GM12878 (cell line): Measurements from ENCODE around the gene NDRG4. TPM values are rescaled to one million over a fixed set of nuclear protein-coding genes. Genes with fewer than 3 reads are reported as not detected.

ENCODE experiments used
- ATAC-seq: fragments of 200-7000 bp; cut with Tn5 transposase; 3 replicates; pipeline ENCODE4 v1.9.1; 2020; ENCODE audit warnings: mild to moderate bottlenecking, moderate library complexity
- BruUV-seq: library from RNA; stranded (reverse); fragments of 400-500 nt; replicated peaks from 2 replicates; lab custom pipeline; 2021; lab: Mats Ljungman, UMichigan
- CTCF ChIA-PET: fragments of 300-600 bp; sonication (Branson Sonifier 250); formaldehyde crosslinking; extraction: SDS; loops from one replicate; lab custom pipeline; 2021; ENCODE audit warnings: inconsistent platforms; lab: Yijun Ruan, JAX
- POLR2A ChIA-PET: fragments of 350-600 bp; formaldehyde crosslinking; extraction: SDS; loops from one replicate; lab custom pipeline; 2021; ENCODE audit warnings: inconsistent platforms; lab: Charles Lee
- RAD21 ChIA-PET: fragments of 300-600 bp; sonication (Branson Sonifier 250); formaldehyde crosslinking; loops from one replicate; lab custom pipeline; 2023; ENCODE audit warnings: antibody characterized with exemption; ENCODE audit not compliant: unreplicated experiment; lab: Charles Lee
- SMC1A ChIA-PET: fragments of 300-600 bp; sonication (Branson Sonifier 250); formaldehyde crosslinking; loops from one replicate; lab custom pipeline; 2023; ENCODE audit not compliant: unreplicated experiment, uncharacterized antibody; lab: Charles Lee
- DNase-seq: peaks from one replicate; pipeline ENCODE4 v3.0.0-alpha.2; 2011; ENCODE audit warnings: low read depth, low spot score
- FAIRE-seq: peaks from 3 replicates; lab custom pipeline; 2011; peaks lifted over from hg19 to GRCh38; lab: Jason Lieb, UNC
- H2AFZ ChIP-seq: 2 replicates; pipeline ENCODE4 v1.6.0; 2011; ENCODE audit warnings: low read depth, low read length, control low read depth; ENCODE audit not compliant: control insufficient read depth
- H3K27ac ChIP-seq: 2 replicates; pipeline ENCODE4 v1.5.1; 2011; ENCODE audit warnings: control low read depth; ENCODE audit not compliant: control insufficient read depth, insufficient read depth
- H3K27me3 ChIP-seq, 2 experiments: replicated peaks in 1 of 2; 2 replicates each; pipeline versions ENCODE4 v1.6.0 to v1.6.1; 2011; ENCODE audit warnings: low read length in 1 of 2; ENCODE audit not compliant: control insufficient read depth in 2 of 2, insufficient read depth in 2 of 2
- H3K36me3 ChIP-seq, 2 experiments: 2 replicates each; pipeline ENCODE4 v1.5.1; 2011; ENCODE audit warnings: low read length in 1 of 2; ENCODE audit not compliant: control insufficient read depth in 2 of 2, insufficient read depth in 2 of 2
- H3K4me1 ChIP-seq: 2 replicates; pipeline ENCODE4 v1.6.1; 2011; ENCODE audit warnings: mild to moderate bottlenecking, low read length, moderate library complexity, mixed read lengths; ENCODE audit not compliant: control insufficient read depth, insufficient read depth
- H3K4me2 ChIP-seq: 2 replicates; pipeline ENCODE4 v1.6.0; 2011; ENCODE audit warnings: control low read depth; ENCODE audit not compliant: control insufficient read depth, insufficient read depth
- H3K4me3 ChIP-seq: fragments of 200-600 bp; sonication (generic); 2 replicates; pipeline ENCODE4 v1.5.1; 2016
- H3K79me2 ChIP-seq: 2 replicates; pipeline ENCODE4 v1.6.0; 2011; ENCODE audit warnings: low read length; ENCODE audit not compliant: control insufficient read depth, insufficient read depth
- H3K9ac ChIP-seq: 2 replicates; pipeline ENCODE4 v1.8.0; 2011; ENCODE audit warnings: low read length, control low read depth, mixed read lengths; ENCODE audit not compliant: control insufficient read depth, insufficient read depth
- H3K9me3 ChIP-seq: replicated peaks from 3 replicates; pipeline ENCODE4 v1.5.1; 2011; ENCODE audit warnings: mild to moderate bottlenecking, low read length; ENCODE audit not compliant: control insufficient read depth, insufficient read depth
- H4K20me1 ChIP-seq: 2 replicates; pipeline ENCODE4 v1.6.0; 2011; ENCODE audit not compliant: control insufficient read depth, insufficient read depth
- FOS ChIP-seq: IDR thresholded peaks from 3 replicates; pipeline ENCODE4 v1.6.1; 2011; ENCODE audit warnings: borderline replicate concordance; ENCODE audit not compliant: insufficient read length; ENCODE audit errors: extremely low read depth
- IRF4 ChIP-seq: IDR thresholded peaks from 2 replicates; pipeline ENCODE4 v1.6.1; 2011; ENCODE audit warnings: low read depth, low read length
- JUND ChIP-seq: IDR thresholded peaks from 2 replicates; pipeline ENCODE4 v1.6.1; 2012; ENCODE audit warnings: low read depth, mild to moderate bottlenecking, low read length, improper control_type of control experiment, moderate library complexity
- KAT2A ChIP-seq: conservative IDR thresholded peaks from 2 replicates; pipeline ENCODE4 v1.6.1; 2011; ENCODE audit warnings: low read depth, low read length; ENCODE audit not compliant: control insufficient read depth
- KDM1A ChIP-seq: fragments of 200-600 bp; sonication (generic); IDR thresholded peaks from 2 replicates; pipeline ENCODE4 v1.6.1; 2016; ENCODE audit warnings: borderline replicate concordance
- NFYA ChIP-seq: IDR thresholded peaks from 2 replicates; pipeline ENCODE4 v1.6.1; 2011; ENCODE audit warnings: low read depth, mild to moderate bottlenecking, low read length, improper control_type of control experiment, borderline replicate concordance
- NR2C1 ChIP-seq: fragments of 450-650 bp; IDR thresholded peaks from 2 replicates; pipeline ENCODE4 v1.6.1; 2017; ENCODE audit warnings: antibody characterized with exemption, mild to moderate bottlenecking, moderate library complexity
- NR2C2 ChIP-seq: IDR thresholded peaks from 2 replicates; pipeline ENCODE4 v1.6.1; 2011; ENCODE audit warnings: borderline replicate concordance, low read depth; ENCODE audit not compliant: control insufficient read depth, insufficient read length
- PAX5 ChIP-seq: IDR thresholded peaks from 2 replicates; pipeline ENCODE4 v1.6.1; 2011; ENCODE audit warnings: low read depth, low read length, borderline replicate concordance
- POLR2A ChIP-seq: IDR thresholded peaks from 2 replicates; pipeline ENCODE4 v1.6.1; 2011; ENCODE audit warnings: low read depth, mild to moderate bottlenecking, low read length
- POLR2AphosphoS5 ChIP-seq: IDR thresholded peaks from 2 replicates; pipeline ENCODE4 v1.6.1; 2011; ENCODE audit warnings: mild to moderate bottlenecking, low read length, inconsistent platforms
- SIX5 ChIP-seq: IDR thresholded peaks from 2 replicates; pipeline ENCODE4 v1.6.1; 2011; ENCODE audit warnings: mild to moderate bottlenecking, low read depth, low read length, moderate library complexity; ENCODE audit not compliant: severe bottlenecking
- SMAD1 ChIP-seq: fragments of 450-650 bp; IDR thresholded peaks from 2 replicates; pipeline ENCODE4 v1.6.1; 2018; ENCODE audit warnings: mild to moderate bottlenecking, low read depth; ENCODE audit not compliant: partially characterized antibody
- ZNF24 ChIP-seq: fragments of 450-650 bp; IDR thresholded peaks from 2 replicates; pipeline ENCODE4 v1.6.1; 2017; ENCODE audit warnings: antibody characterized with exemption, mild to moderate bottlenecking
- ZNF274 ChIP-seq: IDR thresholded peaks from one replicate; pipeline ENCODE4 v1.8.0; 2011; ENCODE audit not compliant: insufficient read length, insufficient read depth
- ZZZ3 ChIP-seq: IDR thresholded peaks from 2 replicates; pipeline ENCODE4 v1.6.1; 2011; ENCODE audit warnings: low read depth; ENCODE audit not compliant: control insufficient read depth, insufficient read length
- WGBS: methylation state at CpG from one replicate; pipeline ENCODE4 v1.1.6; 2016; ENCODE audit warnings: low lambda C conversion rate; ENCODE audit not compliant: insufficient replicate concordance, insufficient coverage; ENCODE audit errors: missing lambda C conversion rate; 5-methylcytosine and 5-hydroxymethylcytosine counted together
- in situ Hi-C: fragments of 300-500 bp; cut with MboI; formaldehyde crosslinking; loops from 9 replicates; pipeline ENCODE4 v1.14.3; 2018; ENCODE audit warnings: mixed read lengths
- intact Hi-C: fragments of 100-400 bp; cut with micrococcal nuclease; formaldehyde crosslinking; loops from one replicate; pipeline ENCODE4 v1.14.2; 2022; ENCODE audit not compliant: unreplicated experiment
- polyA plus RNA-seq, 11 experiments: library from polyadenylated mRNA; depleted of rRNA in 4 of 11; unstranded in 6 of 11; stranded (reverse) in 5 of 11; fragments of >200 nt; fragmentation: Nextera tagmentation in 4 of 11; fragmentation: Illumina TruSeq in 1 of 11; extraction: Ambion mirVana in 4 of 11; extraction: Trizol in 1 of 11; gene quantifications; 1 replicate in 1 of 11; 2 replicates in 10 of 11; pipeline versions ENCODE4 v1.2.1 to v1.2.3, GENCODE V29; 2011 to 2016; ENCODE audit warnings: inconsistent platforms in 2 of 11, missing spikeins in 2 of 11, low read depth in 1 of 11
- total RNA-seq, 4 experiments: library from RNA; depleted of rRNA in 3 of 4; stranded (reverse); fragments of >200 nt in 3 of 4; fragmentation: Illumina TruSeq in 1 of 4; extraction: Trizol in 1 of 4; gene quantifications; 2 replicates each; pipeline versions ENCODE4 v1.2.1 to v1.2.3, GENCODE V29; 2013 to 2021
- TF ChIP-seq, protein P1 (sequence below): fragments of 150-350 bp; IDR thresholded peaks from 2 replicates; pipeline ENCODE4 v1.6.1; 2016; ENCODE audit warnings: low read depth, low read length
- TF ChIP-seq, protein P2 (sequence below): fragments of 450-650 bp; IDR thresholded peaks from 2 replicates; pipeline ENCODE4 v1.6.1; 2018; ENCODE audit warnings: borderline replicate concordance, mild to moderate bottlenecking; ENCODE audit not compliant: partially characterized antibody
- TF ChIP-seq, protein P3 (sequence below): fragments of 450-650 bp; IDR thresholded peaks from 2 replicates; pipeline ENCODE4 v1.6.1; 2017; ENCODE audit warnings: low read depth, mild to moderate bottlenecking, moderate library complexity

Gene NDRG4
- total and polyA plus RNA-seq, 10 of the 15 experiments (the other 5 are each of a cell fraction or from before 2014, with no cell fraction given), result 0.33 to 3.8 (median 2.5) TPM

DNA sequence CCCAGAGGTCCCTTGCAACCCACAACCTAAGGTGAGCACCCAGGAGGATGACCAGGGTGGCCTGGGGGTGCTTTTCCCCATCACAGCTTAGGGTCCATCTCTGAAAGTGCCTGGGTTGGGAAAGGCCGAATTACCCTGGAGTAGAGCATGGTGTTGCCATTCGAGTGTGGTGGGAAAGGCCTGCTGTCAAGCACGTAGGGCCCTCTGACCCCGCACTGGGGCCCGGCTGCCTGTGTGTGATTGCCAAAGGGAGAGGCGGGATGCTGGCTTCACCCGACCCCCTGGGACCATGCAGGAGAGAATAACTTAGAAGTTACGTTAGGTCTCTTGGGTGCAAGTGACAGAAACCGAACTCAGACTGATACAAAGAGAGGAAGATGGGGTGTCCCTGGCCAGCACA lies 27.7 kb upstream of the NDRG4 start:
- 25% methylated on average over 9 of the region's 9 CpGs for WGBS
- no peaks in the 10 kb centered on the region for H3K9me3 ChIP-seq
- H3K4me1 ChIP-seq, result no peaks in the 10 kb centered on the region
- intact Hi-C loops (no loop called here), in situ Hi-C loops (no loop called here)
- RAD21 ChIA-PET, result no interaction called here
- H3K36me3 ChIP-seq, result no peaks in the 10 kb centered on the region
- no peak overlapping the region for H3K4me2 ChIP-seq
- TF ChIP-seq NR2C2 (no peak), FOS (no peak), SIX5 (no peak), POLR2A (no peak), NFYA (no peak), ZZZ3 (no peak), NR2C1 (no peak), SMAD1 (no peak), IRF4 (no peak), JUND (no peak), ZNF274 (no peak), ZNF24 (no peak), KAT2A (no peak), PAX5 (no peak), KDM1A (no peak), POLR2AphosphoS5 (no peak)
- TF ChIP-seq, protein P1, sequence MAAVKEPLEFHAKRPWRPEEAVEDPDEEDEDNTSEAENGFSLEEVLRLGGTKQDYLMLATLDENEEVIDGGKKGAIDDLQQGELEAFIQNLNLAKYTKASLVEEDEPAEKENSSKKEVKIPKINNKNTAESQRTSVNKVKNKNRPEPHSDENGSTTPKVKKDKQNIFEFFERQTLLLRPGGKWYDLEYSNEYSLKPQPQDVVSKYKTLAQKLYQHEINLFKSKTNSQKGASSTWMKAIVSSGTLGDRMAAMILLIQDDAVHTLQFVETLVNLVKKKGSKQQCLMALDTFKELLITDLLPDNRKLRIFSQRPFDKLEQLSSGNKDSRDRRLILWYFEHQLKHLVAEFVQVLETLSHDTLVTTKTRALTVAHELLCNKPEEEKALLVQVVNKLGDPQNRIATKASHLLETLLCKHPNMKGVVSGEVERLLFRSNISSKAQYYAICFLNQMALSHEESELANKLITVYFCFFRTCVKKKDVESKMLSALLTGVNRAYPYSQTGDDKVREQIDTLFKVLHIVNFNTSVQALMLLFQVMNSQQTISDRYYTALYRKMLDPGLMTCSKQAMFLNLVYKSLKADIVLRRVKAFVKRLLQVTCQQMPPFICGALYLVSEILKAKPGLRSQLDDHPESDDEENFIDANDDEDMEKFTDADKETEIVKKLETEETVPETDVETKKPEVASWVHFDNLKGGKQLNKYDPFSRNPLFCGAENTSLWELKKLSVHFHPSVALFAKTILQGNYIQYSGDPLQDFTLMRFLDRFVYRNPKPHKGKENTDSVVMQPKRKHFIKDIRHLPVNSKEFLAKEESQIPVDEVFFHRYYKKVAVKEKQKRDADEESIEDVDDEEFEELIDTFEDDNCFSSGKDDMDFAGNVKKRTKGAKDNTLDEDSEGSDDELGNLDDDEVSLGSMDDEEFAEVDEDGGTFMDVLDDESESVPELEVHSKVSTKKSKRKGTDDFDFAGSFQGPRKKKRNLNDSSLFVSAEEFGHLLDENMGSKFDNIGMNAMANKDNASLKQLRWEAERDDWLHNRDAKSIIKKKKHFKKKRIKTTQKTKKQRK, result no peak
- TF ChIP-seq, protein P2, sequence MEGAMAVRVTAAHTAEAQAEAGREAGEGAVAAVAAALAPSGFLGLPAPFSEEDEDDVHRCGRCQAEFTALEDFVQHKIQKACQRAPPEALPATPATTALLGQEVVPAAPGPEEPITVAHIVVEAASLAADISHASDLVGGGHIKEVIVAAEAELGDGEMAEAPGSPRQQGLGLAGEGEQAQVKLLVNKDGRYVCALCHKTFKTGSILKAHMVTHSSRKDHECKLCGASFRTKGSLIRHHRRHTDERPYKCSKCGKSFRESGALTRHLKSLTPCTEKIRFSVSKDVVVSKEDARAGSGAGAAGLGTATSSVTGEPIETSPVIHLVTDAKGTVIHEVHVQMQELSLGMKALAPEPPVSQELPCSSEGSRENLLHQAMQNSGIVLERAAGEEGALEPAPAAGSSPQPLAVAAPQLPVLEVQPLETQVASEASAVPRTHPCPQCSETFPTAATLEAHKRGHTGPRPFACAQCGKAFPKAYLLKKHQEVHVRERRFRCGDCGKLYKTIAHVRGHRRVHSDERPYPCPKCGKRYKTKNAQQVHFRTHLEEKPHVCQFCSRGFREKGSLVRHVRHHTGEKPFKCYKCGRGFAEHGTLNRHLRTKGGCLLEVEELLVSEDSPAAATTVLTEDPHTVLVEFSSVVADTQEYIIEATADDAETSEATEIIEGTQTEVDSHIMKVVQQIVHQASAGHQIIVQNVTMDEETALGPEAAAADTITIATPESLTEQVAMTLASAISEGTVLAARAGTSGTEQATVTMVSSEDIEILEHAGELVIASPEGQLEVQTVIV, result no peak
- TF ChIP-seq, protein P3, sequence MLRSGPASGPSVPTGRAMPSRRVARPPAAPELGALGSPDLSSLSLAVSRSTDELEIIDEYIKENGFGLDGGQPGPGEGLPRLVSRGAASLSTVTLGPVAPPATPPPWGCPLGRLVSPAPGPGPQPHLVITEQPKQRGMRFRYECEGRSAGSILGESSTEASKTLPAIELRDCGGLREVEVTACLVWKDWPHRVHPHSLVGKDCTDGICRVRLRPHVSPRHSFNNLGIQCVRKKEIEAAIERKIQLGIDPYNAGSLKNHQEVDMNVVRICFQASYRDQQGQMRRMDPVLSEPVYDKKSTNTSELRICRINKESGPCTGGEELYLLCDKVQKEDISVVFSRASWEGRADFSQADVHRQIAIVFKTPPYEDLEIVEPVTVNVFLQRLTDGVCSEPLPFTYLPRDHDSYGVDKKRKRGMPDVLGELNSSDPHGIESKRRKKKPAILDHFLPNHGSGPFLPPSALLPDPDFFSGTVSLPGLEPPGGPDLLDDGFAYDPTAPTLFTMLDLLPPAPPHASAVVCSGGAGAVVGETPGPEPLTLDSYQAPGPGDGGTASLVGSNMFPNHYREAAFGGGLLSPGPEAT, result no peak
- no peak overlapping the region for H3K4me3 ChIP-seq
- no peaks in the 10 kb centered on the region for H4K20me1 ChIP-seq
- POLR2A ChIA-PET, result no interaction called here
- CTCF ChIA-PET, result no interaction called here
- ATAC-seq (no peak), DNase-seq (no peak), FAIRE-seq (no peak)
- SMC1A ChIA-PET, result interaction anchor here (0.6 to 1.2 kb wide), 2 partner anchors 105 to 253 kb away, joined by 3 read pairs; no protein-coding TSS in a partner anchor
- H3K9ac ChIP-seq, result no peak overlapping the region
- H3K27ac ChIP-seq, result no peak overlapping the region
- H2AFZ ChIP-seq, result no peak overlapping the region
- no TSS peak for BruUV-seq
- H3K27me3 ChIP-seq, result peaks cover 0 to 4% of the 10 kb centered on the region in 2 experiments; a peak in 2 of 4 replicates
- no peaks in the 10 kb centered on the region for H3K79me2 ChIP-seq
